MM.1S (cell line): ENCODE measurements around the gene BSG.

Experiments
- DNase-seq: peaks from one replicate; pipeline ENCODE4 v3.0.0-alpha.2; 2015
- H2AFZ ChIP-seq: fragments of 300-600 bp; sonication (generic); 2 replicates; pipeline ENCODE4 v1.6.0; 2016; ENCODE audit warnings: antibody characterized with exemption, low read length
- H3F3A ChIP-seq: fragments of 300-600 bp; sonication (generic); 2 replicates; pipeline ENCODE4 v1.6.1; 2016; ENCODE audit warnings: mild to moderate bottlenecking, antibody characterized with exemption, low read length, moderate library complexity, mixed read lengths; ENCODE audit not compliant: insufficient read depth
- H3K27ac ChIP-seq: fragments of 300-600 bp; sonication (generic); 2 replicates; pipeline ENCODE4 v1.5.1; 2016; ENCODE audit warnings: mild to moderate bottlenecking, low read length
- H3K27me3 ChIP-seq: fragments of 300-600 bp; sonication (generic); replicated peaks from 2 replicates; pipeline ENCODE4 v1.6.0; 2016; ENCODE audit warnings: low read length; ENCODE audit not compliant: insufficient read depth
- H3K36me3 ChIP-seq: fragments of 300-600 bp; sonication (generic); replicated peaks from 2 replicates; pipeline ENCODE4 v1.6.1; 2016; ENCODE audit warnings: mild to moderate bottlenecking, low read length, mixed read lengths; ENCODE audit not compliant: insufficient read depth
- H3K4me1 ChIP-seq: fragments of 300-600 bp; sonication (generic); 2 replicates; pipeline ENCODE4 v1.6.1; 2016; ENCODE audit warnings: low read length, mixed read lengths
- H3K4me2 ChIP-seq: fragments of 300-600 bp; sonication (generic); 2 replicates; pipeline ENCODE4 v1.6.0; 2016; ENCODE audit warnings: low read depth, low read length
- H3K4me3 ChIP-seq: fragments of 300-600 bp; sonication (generic); 2 replicates; pipeline ENCODE4 v1.5.1; 2016; ENCODE audit warnings: low read length, mixed read lengths
- H3K79me2 ChIP-seq: fragments of 300-600 bp; sonication (generic); 2 replicates; pipeline ENCODE4 v1.6.1; 2016; ENCODE audit warnings: mixed run types, low read length, mixed read lengths
- H3K9ac ChIP-seq: fragments of 300-600 bp; sonication (generic); 2 replicates; pipeline ENCODE4 v1.6.1; 2016; ENCODE audit warnings: low read length, mixed read lengths
- H3K9me2 ChIP-seq: fragments of 300-600 bp; sonication (generic); replicated peaks from 2 replicates; pipeline ENCODE4 v1.6.1; 2016; ENCODE audit warnings: mild to moderate bottlenecking, low read length, mixed read lengths; ENCODE audit not compliant: insufficient read depth
- H3K9me3 ChIP-seq: fragments of 300-600 bp; sonication (generic); replicated peaks from 2 replicates; pipeline ENCODE4 v1.6.1; 2016; ENCODE audit warnings: mild to moderate bottlenecking, low read length, mixed read lengths; ENCODE audit not compliant: insufficient read depth
- H4K20me1 ChIP-seq: fragments of 300-600 bp; sonication (generic); 2 replicates; pipeline ENCODE4 v1.6.1; 2016; ENCODE audit warnings: mild to moderate bottlenecking, low read length, moderate library complexity, mixed read lengths; ENCODE audit not compliant: insufficient read depth
- EZH2 ChIP-seq: fragments of 300-600 bp; sonication (generic); optimal IDR thresholded peaks from 2 replicates; pipeline ENCODE3; 2017; ENCODE audit warnings: low read depth, mild to moderate bottlenecking, antibody characterized with exemption, low read length, mixed read lengths
- EZH2phosphoT487 ChIP-seq: fragments of 300-600 bp; sonication (generic); IDR thresholded peaks from 2 replicates; pipeline ENCODE4 v1.6.1; 2018; ENCODE audit warnings: antibody characterized with exemption, low read length
- TF ChIP-seq, protein P1 (sequence below): fragments of 300-600 bp; sonication (generic); IDR thresholded peaks from 2 replicates; pipeline ENCODE4 v1.5.1; 2016; ENCODE audit warnings: antibody characterized with exemption, low read length, mixed read lengths

Gene BSG

DNA sequence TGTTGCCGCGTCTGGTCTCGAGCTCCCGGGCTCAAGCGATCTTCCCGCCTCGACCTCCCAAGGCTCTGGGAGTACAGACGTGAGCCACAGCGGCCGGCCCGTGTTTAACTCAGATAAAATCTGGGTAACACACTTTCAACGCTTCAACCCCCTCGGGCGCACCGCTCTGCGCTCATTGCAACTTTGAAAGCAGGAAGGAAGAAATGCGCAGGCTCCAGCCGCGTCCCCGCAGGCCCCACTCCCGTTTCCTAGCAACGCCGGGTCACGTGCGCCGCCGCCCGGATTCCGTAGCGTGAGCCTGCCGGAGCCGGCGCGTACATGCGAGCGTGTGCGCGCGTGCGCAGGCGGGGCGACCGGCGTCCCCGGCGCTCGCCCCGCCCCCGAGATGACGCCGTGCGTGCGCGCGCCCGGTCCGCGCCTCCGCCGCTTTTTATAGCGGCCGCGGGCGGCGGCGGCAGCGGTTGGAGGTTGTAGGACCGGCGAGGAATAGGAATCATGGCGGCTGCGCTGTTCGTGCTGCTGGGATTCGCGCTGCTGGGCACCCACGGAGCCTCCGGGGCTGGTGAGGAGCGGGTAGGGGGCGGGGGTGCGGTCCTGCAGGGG, at the start of gene BSG:
Gene BSG, plus strand, starts transcription at position 457 of the 603 bp plus-strand sequence. Its CDS starts 39 bp downstream, at position 496.
- Histone ChIP-seq H3K27me3 (no peaks in the 10 kb centered on the region), H3K27ac (peak within 1 kb of the TSS; percentile 87), H4K20me1 (peaks cover 18% of the 10 kb centered on the region), H3K9me2 (no peaks in the 10 kb centered on the region), H3K36me3 (no peaks in the 10 kb centered on the region; the same call in 1 of the 2 replicates), H3K9ac (peak within 1 kb of the TSS; percentile 99), H3K4me2 (peak within 1 kb of the TSS; percentile 98), H2AFZ (peak within 1 kb of the TSS; percentile 88), H3K9me3 (no peaks in the 10 kb centered on the region), H3K79me2 (peaks cover 48% of the 10 kb centered on the region), H3K4me3 (peak within 1 kb of the TSS; percentile 95), H3F3A (peaks cover 14% of the 10 kb centered on the region), H3K4me1 (peaks cover 8% of the 10 kb centered on the region; the same call in 1 of the 2 replicates)
- DNase-seq = peak; percentile 100
- no peak for TF ChIP-seq EZH2phosphoT487
- no peak for TF ChIP-seq EZH2
- TF ChIP-seq, protein P1, sequence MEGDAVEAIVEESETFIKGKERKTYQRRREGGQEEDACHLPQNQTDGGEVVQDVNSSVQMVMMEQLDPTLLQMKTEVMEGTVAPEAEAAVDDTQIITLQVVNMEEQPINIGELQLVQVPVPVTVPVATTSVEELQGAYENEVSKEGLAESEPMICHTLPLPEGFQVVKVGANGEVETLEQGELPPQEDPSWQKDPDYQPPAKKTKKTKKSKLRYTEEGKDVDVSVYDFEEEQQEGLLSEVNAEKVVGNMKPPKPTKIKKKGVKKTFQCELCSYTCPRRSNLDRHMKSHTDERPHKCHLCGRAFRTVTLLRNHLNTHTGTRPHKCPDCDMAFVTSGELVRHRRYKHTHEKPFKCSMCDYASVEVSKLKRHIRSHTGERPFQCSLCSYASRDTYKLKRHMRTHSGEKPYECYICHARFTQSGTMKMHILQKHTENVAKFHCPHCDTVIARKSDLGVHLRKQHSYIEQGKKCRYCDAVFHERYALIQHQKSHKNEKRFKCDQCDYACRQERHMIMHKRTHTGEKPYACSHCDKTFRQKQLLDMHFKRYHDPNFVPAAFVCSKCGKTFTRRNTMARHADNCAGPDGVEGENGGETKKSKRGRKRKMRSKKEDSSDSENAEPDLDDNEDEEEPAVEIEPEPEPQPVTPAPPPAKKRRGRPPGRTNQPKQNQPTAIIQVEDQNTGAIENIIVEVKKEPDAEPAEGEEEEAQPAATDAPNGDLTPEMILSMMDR = no peak

DNA sequence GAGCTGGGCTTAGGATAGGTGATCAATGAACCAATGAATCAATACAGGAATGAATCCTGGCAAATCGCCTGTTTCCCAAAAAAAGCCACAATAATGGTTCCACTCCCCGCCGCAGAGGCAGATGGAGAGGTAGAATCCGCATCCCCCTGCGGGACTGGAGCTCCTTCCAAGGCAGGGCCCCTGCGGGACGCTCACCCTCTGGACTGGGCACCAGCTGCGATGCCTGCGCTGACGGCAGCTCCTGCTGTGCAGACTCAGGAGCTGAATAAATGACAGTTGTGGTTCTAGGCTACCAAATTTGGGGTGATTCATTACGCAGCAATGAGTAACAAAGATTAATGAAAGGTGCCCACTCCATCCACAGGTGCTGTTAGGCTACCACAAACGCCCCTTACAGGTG, 49.7 kb upstream of the BSG start:
- TF ChIP-seq, protein P1 = no peak
- TF ChIP-seq EZH2phosphoT487 = no peak
- TF ChIP-seq EZH2 = no peak
- Histone ChIP-seq H3K79me2 (no peaks in the 10 kb centered on the region), H3K4me2 (no peak overlapping the region), H2AFZ (no peak overlapping the region), H3K27me3 (peaks cover 51% of the 10 kb centered on the region), H3K9me2 (no peaks in the 10 kb centered on the region), H3K27ac (no peak overlapping the region), H3K4me3 (no peak overlapping the region), H3F3A (no peaks in the 10 kb centered on the region), H3K9me3 (no peaks in the 10 kb centered on the region), H3K36me3 (no peaks in the 10 kb centered on the region), H3K4me1 (no peaks in the 10 kb centered on the region), H3K9ac (no peak overlapping the region), H4K20me1 (no peaks in the 10 kb centered on the region)
- no peak for DNase-seq

DNA sequence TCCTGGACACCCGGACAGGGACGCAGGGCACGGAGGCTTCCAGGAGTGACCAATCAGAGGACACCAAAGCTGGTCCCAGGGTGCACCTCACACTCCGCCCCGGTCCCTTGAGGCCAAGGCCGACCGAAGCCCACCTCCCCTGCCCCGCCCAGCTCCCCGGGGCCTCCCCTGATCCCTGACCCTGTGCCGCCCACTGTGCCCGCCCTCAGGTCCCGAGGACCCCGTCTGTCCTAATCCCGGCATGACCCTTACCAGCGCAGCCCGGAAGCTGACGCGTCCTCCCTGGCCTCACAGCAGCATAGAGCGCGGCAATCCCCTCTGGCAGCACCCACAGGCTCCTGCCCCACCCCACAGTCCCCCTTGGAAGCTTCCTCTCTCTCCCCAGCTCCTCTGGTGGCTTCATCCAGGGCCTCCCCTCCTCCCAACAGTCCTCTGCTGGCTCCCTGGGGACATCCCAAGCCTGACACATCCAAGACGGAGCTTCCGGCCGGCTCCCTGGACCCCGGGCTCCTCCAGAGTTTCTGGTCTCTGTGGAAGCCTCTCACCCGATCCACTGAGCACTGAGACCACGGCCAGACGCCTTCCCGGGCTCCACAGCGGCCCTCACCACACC, 48.2 kb upstream of the BSG start:
- DNase-seq = no peak
- Histone ChIP-seq H3K36me3 (no peaks in the 10 kb centered on the region), H3K9me2 (no peaks in the 10 kb centered on the region), H3K27ac (no peak overlapping the region), H3F3A (no peaks in the 10 kb centered on the region), H3K9ac (no peak overlapping the region), H3K79me2 (no peaks in the 10 kb centered on the region), H3K4me1 (no peaks in the 10 kb centered on the region), H4K20me1 (no peaks in the 10 kb centered on the region), H2AFZ (no peak overlapping the region), H3K4me3 (no peak overlapping the region), H3K4me2 (no peak overlapping the region), H3K27me3 (peaks cover 61% of the 10 kb centered on the region), H3K9me3 (no peaks in the 10 kb centered on the region)
- TF ChIP-seq EZH2 = no peak
- TF ChIP-seq EZH2phosphoT487 = no peak
- TF ChIP-seq, protein P1 = no peak
